NCI-H82 treated with DMSO at 0.1 percent for 48 hours (cell line): Measurements from ENCODE around the gene AK4.

Experiments used
- DNase-seq: peaks from one replicate; lab custom pipeline; 2025; ENCODE audit not compliant: unreplicated experiment; lab: John Stamatoyannopoulos, UW

Gene AK4

DNA sequence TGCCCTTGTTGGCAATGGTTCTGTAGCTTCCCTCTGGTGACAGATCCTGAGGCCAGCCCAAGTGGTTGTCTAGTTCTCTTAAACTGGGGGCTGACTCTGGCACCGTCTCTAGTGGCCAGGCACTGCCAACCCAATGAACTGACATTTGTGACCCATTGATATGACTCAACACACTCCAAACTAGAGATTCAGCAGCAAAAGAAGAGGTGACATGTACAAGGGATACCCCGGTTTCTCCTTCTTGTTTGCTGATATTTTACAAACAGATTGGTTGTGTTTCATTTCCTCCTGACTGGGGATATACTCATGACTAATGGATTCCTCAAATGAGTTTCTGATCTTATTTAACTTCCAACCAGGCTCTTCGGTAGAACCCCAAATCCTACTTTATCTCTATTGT lies 95.5 kb downstream of the AK4 start:
- DNase-seq: no peak

DNA sequence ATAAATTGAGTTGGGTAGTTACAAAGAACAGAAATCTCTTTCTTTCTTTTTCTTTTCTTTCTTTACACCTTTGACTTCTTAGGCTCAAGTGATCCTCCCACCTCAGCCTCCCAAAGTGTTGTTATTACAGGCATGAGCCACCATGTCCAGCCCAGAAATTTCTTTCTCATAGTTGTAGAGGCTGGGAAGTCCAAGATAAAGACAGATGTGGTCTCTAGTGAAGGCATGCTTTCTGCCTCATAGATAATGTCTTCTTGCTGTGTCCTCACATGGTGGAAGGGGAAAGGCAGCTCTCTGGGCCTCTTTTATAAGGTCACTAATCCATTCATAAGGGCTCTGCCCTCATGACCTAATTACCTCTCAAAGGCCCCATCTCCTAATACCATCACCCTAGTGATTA lies 97.3 kb downstream of the AK4 start:
- DNase-seq: no peak

DNA sequence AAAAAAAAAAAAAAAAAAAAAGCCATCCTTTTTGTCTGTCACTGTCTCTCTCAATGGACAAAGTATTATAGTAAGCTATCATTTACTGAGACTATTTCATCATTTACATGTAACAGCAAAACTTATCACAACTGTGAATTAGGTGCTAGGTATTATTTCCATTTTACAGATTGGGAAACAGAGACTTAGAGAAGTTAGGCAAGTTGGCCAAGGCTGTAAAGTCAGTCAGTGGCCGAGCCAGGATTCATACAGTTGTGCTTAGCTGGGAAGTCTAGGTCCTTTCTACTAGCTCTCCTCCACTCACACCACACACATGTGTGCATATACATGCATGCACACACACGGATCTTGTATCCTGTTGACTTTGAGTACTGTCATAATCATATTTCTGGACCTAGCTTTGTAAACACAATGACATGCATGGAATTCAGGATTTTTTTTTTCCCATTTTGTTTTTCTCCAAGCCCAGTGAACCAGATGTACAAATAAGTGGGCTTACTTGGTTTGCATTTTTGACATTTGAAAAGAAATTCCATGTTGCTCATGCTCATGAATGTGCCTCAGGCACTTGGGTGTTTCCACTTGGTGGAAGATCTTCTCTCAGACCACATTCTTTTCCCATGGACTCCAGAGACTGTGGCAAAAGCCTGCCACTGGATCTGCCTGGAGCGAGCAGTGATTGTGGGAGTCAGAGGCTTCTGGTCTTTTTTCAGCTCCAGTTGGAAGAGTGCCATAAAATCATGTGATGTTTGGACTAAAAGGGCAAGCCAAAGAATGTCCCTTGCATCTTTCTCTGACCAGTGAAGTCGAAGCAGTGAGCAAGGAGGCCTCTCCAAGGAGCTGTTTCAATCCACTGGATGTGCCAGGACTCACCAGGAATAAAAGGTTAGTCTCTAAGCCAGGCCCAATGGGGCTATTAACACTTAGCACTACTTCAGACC lies 99.7 kb downstream of the AK4 start:
- no peak for DNase-seq

DNA sequence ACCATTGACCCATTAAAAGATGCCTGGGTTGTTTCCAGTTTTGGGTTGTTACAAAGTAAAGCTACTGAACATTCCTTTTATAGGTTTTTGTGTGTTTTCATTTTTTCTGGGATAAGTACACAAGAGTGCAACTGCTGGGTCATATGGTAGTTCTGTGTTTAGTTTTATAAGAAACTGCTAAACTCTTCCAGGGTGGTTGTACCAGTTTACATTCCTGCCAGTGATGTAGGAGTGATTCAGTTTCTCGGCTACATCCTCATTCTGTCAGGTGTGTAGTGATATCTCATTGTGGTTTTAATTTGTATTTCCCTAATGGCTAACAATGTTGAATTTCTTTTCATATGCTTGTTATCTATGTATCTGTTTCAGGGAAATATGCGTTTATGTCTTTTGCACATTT lies 102.8 kb downstream of the AK4 start:
- DNase-seq: no peak

DNA sequence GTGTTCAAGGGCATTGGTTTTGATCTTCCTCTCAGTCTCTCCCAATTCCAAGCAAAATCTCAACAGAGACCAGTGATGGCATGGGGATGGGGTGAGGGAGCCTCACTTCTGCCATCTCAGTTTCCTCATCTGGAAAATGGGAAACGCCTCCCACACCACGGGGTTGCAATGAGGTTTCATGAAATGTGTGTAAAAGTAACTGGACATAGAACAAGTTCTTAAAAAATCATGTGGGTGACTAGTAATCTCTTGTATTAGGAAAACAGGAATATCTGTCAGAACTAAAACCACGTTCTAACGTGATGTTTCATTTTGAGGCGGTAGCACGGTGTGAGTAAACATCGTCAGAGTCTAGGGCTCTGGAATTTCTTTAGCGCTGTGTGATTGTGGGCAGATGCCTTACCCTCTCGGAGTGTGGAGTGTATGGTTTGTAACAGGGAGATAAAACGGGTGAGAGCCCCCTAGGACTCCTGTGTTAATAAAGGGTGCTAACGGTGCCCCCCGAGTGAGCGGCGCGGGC lies 105.9 kb downstream of the AK4 start:
- no peak for DNase-seq

DNA sequence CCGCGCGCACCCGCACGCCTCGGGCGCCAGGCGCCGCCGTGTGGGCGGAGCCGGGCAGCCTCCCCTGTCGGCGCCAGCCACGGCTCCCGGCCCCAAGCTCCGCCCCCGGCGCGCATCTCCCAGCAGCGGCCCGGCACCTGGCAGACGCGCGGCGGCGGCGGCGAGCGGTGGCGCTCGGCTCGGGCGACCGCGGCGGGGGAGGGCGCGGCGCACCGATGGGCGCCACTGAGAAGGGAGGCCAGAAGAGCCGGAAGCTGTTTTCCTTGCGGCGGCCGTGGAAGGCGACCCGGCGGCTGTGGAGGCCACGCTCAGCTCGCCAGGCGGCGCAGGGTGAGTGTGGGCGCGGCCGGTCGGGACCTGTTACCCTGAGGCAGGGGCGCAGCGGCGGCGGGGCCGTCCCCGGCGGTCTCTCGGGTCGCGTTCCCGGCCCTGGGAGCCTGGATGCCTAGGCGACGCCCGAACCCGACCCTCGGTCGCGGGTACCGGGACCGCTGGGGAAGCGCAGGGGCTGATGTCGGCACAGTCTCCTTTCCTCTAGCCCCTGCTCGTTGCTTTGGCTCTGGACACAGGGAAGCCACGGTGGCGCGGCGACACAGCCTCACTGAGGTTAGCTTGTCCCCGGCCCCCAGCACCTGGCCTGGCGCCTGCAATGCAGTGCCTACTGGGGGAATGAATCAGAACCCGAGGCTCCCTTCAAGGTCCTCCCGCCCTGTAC lies 106.5 kb downstream of the AK4 start:
- DNase-seq: peak; percentile 32

DNA sequence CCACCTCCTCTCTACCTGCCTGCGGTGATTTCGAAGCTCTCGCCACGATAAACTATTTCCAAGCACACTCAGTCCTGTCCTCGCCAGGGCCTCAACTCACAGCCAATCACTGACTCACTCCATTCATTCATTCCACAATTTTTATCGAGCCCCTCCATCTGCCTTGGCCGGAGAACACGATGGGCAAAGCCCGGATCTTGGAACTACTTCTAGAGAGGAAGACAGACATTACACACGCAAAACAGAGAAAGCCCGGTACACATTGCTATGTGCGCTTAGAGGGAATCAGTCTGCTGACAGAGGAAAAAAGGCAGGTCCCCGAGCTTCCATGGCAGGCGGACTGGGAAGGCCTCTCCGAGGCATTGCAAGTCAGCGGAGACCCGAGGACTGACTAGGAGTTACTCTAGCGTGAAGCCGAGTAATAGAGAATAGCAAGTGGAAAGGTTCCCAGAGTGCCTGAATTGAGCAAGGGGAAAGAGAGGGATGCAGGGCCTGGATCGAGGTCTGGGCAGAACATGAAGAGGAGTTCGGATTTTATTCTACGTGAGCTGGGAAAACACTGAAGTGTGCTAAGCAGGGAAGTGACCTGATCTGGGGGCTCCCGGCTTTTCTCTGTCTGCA lies 107.1 kb downstream of the AK4 start:
- no peak for DNase-seq

DNA sequence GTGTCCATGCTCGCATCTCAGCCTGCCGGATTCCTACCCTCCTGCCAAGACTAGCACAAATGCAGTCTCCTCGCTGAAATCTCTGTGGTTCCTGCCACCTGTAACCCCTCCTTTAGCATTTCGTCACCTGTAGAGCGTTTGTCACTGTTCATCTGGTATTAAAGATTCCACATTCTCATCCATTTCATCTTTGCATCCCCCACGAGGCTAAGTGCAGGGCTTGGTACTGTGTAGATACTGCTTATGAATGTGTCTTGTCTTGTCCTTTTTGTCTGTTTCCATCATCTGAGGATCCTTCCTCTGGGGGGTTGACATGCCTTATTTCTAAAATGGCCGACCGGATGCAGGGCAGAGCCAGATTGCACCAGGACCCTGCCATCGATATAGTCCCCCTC lies 107.7 kb downstream of the AK4 start:
- no peak for DNase-seq

DNA sequence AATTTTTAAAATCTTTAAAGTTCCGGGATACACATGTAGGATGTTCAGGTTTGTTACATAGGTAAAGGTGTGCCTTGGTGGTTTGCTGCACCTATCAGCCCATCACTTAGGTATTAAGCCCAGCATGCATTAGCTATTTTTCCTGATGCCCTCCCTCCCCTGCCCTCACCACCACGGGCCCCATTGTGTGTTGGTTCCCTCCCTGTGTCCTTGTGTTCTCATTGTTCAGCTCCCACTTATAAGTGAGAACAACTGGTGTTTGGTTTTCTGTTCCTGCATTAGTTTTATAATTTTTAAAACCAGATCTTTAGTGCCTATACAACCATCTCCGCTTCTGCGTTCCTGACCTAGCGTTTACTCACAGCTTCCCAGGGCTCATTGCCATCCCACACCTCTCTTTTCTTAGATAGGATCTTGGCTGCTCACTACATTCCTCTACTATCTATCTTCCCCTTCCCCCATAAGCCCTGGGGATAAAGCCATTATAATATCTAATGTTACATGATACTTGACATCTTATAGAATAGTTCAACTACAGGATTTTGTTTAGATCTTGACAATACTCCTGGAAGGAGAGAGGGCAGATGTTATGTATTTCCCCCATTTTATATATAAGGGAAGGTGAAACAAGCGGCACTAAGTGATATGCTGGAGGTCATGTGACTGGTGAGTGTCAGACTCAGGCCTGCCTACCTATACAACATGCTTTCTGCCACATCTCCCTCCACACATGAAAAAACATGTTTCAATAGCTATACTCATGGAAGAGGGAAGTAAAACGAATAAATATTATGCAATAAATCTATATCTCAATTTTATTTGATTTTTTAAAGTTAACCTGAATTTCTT lies 109.1 kb downstream of the AK4 start:
- DNase-seq: no peak

DNA sequence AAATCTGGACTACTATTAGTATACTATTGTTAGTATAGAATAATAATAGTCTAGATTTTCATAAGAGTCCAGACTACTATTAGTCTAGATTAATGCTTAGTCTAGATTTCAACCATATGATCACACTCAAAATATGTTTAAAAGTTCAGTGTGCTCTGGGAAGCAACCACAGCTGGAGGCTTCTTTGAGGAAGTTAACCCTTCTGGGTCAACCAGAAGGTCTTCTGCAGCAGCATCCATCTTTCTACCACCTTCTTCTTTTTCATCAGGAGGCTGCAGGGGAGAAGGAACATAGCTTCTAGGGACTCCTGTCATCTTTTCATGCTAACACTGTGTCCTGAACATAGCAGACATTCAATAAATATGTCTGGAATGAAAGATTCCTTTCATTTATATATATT lies 110.1 kb downstream of the AK4 start:
- no peak for DNase-seq

DNA sequence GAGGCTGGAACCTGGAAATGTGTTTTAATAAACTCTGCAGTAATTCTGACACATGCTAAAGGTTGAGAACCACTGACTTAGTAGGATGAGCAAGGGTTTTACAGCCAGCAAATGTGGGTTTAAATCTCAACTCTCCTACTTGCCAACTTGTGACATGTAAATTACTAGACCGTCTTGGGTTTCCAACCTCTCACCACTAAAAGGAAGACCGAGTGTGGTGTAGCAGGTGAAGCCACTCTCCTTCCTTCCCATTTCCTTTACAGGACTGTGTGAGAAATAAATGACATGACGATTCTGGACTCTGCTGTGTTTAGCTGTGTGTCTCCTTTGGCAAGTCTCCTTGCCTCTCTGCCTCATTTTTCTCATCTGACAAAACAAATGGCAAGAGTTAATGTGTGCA lies 111.8 kb downstream of the AK4 start:
- DNase-seq: no peak

DNA sequence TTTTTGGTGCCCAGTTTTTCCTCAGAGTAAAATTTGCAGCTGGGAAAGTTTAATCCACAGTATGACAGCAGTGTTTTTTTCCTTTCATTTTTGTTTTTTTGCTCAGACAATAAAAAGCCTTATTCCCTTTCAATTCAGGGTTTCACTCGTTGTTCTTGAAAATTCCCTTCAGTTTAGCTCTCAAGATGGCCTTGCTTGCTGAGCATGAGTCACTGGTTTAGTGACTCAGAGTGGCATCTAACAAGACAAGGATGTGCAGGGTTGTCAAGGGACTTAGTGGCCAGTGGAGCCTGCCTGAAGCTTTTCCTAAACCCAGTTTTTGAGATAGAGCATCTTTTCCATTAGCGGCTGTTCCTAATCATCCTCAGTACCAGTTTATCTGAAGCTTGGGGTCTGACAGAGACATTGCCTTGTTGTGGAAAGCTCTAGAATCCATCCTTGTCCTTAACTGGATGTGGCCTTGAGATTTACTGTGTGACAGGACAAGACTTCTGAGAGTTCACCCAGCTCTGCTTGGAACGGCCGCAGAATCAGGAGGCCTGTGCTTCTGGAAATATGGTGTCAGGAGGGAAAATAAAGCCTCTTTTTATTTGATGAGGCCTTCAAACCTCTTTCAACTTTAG lies 113.0 kb downstream of the AK4 start:
- no peak for DNase-seq

DNA sequence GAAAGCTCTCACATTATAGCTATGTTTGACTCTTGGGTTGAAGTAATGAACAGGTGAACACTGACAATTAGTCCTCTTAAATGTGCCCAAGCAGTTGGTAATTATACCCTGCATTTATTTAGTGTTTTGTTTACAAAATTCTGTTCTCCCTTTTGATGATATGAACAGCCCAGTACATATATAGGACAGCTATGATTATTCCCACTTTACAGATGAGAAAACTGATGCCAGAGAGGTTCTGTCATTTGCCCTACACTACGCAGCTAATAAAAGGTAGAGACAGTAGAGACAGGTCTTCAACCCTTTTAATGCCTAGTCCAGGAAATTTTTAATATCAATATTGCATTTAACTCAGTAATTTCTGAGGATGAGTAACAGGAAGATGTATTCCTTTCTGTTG lies 115.3 kb downstream of the AK4 start:
- DNase-seq: no peak

DNA sequence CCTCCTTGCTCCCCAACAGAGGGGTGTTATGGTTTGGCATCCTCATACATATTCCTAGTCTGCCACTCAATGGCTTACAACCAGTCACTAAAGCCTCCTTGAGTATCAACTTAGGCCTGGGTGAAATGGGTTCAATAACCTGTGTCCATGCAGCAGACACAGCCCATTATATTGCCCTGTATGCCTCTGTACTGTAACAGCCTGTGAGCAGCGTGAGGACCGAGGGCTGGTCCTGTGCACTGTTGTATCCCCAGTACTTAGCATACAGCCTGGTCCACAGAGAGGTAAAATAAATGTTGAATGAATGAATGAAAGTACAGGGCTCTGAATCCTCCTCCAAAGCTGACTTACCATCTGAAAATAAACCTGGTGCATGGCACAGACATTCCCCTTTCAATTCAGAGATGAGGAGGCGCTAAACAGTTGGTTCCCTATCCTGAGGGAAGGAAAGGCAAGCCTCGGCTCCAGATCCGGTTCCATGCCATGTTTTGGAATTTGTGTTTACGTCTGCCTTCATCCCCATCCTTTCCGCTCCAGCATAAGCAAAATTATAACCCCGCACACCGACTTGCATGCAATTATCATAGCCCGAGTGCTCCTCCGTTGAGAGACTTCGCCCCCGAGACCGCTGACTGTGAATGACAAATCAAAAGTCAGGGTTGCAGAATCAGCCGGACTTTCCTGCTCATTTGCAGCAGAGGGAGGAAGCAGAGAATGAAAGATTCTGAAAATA lies 116.4 kb downstream of the AK4 start:
- DNase-seq: peak; percentile 72

DNA sequence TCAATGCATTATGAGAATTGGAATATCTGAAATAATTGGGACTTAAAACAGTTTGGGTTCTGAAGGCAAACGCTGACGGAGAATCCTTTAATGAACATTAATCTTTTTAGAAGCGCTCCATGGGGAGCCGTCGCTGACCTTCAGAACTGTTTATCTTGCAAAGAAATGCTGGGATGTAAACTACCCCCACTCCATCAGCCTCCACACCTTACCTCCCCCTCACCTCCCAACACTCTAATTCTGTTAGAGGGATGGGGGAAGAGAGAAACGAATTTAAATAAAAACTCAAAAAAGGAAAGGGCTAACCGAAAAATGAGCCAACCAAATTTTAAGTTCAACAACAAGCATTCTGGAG lies 117.3 kb downstream of the AK4 start:
- DNase-seq: peak; percentile 77

DNA sequence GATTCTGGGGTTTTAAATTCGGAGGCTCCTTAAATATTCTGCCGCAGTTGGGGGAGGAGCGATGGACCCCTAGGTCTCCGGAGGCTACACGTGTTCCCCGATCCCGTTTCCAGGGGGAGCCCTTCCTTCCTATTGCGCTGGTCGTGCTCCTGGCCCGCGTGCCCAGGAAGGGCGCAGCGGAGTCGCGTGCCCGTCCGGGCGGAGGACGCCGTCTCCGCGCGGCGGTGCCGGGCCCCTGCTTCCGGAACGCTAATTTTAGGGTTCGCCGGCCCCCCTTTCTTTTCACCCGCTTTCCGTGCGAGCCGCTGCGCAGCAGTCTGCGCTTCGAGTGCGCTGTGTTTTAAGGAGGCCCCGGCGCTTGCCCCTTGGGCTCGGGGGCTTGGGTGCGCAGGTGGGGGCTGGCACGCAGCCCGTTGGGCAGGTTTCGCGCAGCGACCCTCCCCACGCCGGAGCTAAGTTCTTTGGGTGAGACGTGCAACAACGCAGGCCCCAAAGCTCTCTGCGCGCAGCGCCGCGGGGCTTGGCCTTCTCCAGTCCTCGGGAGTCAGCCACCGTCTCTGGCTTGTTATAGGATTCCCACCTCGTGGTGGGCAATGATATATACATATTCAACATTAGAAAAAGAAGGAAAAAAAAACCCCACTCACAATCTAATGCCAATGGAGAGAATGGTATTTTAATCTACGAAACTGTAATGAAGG lies 117.8 kb downstream of the AK4 start:
- DNase-seq: peak; percentile 77

DNA sequence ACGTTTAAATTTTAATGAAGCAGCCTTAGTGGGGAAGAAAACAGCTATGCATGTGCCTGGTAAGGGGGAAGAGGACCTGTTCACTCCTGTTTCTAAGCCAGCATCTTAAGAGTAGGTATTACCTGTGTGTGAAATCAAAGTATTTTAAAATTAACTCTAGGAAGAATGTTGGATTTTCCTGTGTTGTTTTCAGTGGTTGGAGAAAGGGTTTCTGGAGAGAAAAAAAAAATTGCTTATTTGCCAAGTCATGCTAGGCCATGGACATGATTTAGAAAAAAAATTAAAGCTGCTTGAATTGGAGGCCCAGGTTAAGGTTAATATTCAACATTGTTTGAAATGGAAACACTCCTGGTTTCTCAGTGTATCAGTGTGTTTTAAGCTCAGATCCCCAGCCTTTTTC lies 118.5 kb downstream of the AK4 start:
- no peak for DNase-seq

DNA sequence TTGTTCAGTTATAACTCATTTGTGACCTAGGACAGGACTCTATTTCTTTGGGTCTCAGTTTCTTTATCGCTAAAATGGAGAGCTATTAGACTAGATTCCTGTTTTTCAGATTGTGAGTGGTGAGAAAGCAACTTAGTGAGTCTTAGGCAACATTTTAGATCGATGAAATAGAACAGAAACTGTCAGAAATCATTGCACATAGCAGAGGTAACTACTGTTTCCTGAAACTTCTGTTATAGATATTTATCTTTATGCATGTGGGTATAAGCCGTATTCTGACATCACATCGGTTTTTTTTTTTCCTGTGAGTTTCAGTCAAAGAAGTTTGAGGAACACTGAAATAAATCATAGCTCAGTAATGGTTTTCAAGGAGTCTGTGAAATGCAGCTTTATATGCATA lies 119.3 kb downstream of the AK4 start:
- no peak for DNase-seq

DNA sequence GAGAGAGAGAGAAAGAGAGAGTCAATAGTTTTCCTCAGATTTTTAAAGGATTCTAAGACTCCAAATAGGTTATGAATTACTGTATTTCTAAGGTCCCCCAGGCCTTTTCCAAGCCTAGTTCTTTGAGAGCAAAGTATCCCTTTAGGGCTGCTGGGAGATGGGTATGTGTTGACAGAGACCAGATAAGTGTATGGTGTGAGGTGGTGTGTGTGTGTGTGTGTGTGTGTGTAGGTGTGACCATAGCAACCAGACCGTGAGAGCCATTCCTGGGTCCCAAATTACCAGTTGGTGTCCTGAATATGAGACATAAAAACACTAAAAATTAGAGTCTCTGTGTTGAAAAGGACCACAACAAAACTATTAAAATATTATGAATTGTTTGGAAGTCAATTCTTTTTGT lies 119.7 kb downstream of the AK4 start:
- DNase-seq: no peak
